GM12864 (cell line): Measurements from ENCODE around the gene AFF4.
A peak's percentile ranks its signal among the peaks of the same experiment; 100 is the strongest.
"Not testable (repeated sequence)": the region's sequence is repeated elsewhere in the genome, so short reads cannot be mapped to it uniquely, and the experiment has no call there.

Source experiments
- DNase-seq: peaks from one replicate; pipeline ENCODE4 v3.0.0-alpha.2; 2011; ENCODE audit warnings: low read depth
- H3K4me3 ChIP-seq: 2 replicates; pipeline ENCODE4 v1.5.1; 2011; ENCODE audit warnings: mild to moderate bottlenecking, low read depth, low read length, control low read depth
- TF ChIP-seq, protein P1 (sequence below): IDR thresholded peaks from 2 replicates; pipeline ENCODE4 v1.5.1; 2011; ENCODE audit warnings: low read depth, mild to moderate bottlenecking, moderate library complexity, low read length, control low read depth, inconsistent platforms; ENCODE audit errors: missing control alignments

AFF4 gene

DNA sequence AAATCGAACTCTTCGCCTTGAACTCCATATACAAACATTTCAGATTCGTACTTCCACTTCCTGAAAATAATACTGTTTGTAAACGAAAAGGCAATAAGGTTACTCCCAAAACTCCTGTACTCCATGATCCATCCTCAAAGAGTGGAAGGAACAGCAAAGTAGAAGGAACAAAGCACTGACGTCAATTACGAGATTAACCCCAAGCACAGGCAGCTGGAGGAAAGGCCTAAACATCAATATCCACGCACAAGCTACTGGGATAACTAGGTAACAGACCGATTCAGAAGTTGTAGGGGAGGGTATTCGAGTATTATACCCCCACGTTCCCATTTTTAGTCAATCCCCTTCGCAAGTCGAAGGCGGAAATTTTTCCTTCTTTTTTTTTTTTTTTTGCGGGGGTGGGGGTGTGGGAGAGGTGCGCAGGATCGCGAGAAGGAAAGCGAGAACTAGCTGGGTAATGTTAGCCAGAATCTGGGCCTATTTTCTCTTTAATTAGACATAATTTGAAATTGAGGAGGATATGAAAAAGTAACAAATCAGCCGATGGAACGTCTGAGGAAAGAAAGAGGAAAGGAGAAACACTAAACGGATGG, 909 bp downstream of the AFF4 start:
- TF ChIP-seq, protein P1, sequence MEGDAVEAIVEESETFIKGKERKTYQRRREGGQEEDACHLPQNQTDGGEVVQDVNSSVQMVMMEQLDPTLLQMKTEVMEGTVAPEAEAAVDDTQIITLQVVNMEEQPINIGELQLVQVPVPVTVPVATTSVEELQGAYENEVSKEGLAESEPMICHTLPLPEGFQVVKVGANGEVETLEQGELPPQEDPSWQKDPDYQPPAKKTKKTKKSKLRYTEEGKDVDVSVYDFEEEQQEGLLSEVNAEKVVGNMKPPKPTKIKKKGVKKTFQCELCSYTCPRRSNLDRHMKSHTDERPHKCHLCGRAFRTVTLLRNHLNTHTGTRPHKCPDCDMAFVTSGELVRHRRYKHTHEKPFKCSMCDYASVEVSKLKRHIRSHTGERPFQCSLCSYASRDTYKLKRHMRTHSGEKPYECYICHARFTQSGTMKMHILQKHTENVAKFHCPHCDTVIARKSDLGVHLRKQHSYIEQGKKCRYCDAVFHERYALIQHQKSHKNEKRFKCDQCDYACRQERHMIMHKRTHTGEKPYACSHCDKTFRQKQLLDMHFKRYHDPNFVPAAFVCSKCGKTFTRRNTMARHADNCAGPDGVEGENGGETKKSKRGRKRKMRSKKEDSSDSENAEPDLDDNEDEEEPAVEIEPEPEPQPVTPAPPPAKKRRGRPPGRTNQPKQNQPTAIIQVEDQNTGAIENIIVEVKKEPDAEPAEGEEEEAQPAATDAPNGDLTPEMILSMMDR, result no peak
- H3K4me3 ChIP-seq, result peak overlapping the region; percentile 77
- no peak for DNase-seq

DNA sequence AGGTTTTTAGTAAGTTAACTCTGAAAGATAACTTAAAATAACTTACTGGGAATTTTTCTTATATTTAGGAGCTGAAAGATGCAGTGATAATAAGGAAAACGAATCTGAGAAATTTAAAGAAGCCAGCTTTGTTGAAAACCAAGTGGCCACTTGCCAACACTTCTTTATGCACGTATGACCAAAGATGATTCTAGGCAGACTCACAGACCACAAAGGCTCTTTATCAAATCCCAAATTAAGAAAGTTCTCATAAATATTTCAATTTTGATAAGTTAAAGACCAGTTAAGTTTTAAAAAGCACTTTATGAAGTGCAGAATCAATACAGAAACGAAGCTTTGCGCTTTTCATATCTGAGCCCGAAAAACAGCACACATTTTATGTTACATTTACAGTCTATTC, 1.5 kb downstream of the AFF4 start:
- TF ChIP-seq, protein P1, result no peak
- H3K4me3 ChIP-seq, result peak overlapping the region; percentile 77
- DNase-seq, result no peak

DNA sequence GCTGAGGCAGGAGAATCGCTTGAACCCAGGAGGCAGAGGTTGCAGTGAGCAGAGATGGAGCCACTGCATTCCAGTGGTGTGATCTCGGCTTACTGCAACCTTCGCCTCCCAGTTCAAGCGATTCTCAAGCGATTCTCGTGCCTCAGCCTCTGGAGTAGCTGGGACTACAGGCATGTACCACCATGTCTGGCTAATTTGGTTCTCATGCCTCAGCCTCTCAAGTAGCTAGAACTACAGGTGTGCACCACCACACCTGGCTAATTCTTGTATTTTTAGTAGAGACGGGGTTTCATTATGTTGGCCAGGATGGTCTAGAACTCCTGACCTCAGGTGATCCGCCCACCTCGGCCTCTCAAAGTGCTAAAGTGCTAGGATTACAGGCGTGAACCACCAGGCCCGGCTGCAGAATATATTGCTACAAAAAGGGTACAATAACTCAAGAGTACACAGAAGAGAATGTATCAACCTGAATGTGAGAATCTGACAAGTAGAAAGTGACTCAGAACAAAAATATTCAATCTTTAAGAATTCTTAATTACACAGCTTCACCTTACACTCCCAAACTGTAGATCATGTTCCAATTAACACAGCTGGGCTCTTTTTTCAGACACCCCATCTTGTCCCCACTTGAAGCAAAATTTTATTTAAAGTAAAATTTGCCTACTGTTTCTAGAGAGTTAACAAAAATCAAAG, 2.2 kb downstream of the AFF4 start:
- not testable (repeated sequence) for DNase-seq
- H3K4me3 ChIP-seq, result peak overlapping the region; percentile 77; the same call in 1 of the 2 replicates

DNA sequence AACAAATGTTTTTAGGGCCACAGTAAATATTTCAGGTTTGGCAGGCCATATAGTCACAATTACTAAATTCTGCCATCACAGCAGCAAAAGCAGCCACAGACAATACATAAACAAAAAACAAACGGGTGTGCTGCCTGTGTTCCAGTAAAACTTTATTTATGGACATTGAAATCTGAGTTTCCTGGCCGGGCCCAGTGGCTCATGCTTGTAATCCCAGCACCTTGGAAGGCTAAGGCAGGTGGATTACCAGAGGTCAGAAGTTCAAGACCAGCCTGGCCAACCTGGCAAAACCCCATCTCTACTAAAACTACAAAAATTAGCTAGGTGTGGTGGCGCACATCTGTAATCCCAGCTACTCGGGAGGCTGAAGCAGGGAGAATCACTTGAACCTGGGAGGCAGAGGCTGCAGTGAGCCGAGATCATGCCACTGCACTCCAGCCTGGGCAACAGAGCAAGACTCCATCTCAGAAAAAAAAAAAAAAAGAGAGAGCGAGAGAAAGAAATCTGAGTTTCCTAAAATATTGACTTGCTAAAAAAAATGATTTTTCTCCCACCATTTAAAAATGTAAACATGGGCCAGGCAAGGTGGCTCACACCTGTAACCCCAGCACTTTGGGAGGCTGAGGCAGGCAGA, 7.2 kb downstream of the AFF4 start:
- not testable (repeated sequence) for H3K4me3 ChIP-seq

DNA sequence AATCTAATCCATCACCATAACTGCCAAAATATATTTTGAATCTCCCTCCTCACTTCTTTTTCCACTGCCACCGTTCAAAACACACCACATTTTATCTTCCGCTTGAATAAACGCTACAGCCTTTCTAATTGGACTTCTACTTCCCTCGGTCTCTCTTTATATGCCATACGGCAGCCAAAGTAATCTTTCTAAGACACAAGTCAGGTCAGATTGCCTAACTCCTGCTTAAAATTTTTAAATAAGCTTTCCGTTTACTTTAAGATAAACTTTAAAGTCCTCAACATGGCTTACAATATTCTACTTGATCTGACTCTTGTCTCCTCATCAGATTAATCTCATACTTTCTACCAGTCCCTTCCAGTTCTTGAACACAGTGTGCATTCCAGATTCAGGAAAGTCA, 9.7 kb downstream of the AFF4 start:
- TF ChIP-seq, protein P1, result no peak
- no peak overlapping the region for H3K4me3 ChIP-seq
- DNase-seq, result no peak

More for the DNA sequence above, 7.2 kb downstream of the AFF4 start:
- not testable (repeated sequence) for DNase-seq

DNA sequence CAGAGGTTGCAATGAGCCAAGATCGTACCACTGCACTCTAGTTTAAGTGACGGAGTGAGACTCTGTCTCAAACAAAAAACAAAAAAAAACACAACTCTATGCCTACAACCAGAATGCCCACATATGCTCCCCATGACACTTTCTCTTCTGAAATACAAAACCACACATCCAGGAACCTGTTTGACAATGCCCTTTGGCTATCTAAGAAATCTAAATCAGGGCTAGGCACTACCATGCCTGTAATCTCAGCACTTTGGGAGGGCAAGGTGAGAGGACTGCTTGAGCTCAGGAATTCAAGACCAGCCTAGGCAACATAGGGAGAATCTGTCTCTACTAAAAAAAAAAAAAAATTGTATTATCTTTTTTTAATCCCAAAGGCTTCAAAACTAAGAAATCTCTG, 10.6 kb downstream of the AFF4 start:
- no peak for DNase-seq
- TF ChIP-seq, protein P1, result no peak
- H3K4me3 ChIP-seq, result no peak overlapping the region

DNA sequence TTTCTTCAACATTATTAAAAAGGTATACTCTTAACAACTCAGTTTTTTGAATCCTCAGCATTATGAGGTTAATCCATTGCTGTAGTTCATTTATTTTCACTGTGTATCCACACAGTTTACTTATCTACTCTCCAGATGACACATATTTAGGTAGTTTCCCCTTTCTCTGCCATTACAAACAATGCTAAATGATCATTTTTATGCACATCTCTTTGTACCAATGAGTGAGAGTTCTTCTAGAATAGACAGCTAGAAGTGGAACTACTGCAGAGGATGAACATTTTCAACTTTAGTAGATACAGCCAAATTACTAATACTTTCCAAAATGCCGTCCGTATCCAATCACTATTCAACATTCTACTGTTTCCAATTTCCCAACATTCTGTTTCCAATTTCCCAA, 11.5 kb downstream of the AFF4 start:
- DNase-seq, result no peak
- TF ChIP-seq, protein P1, result no peak
- H3K4me3 ChIP-seq, result no peak overlapping the region

DNA sequence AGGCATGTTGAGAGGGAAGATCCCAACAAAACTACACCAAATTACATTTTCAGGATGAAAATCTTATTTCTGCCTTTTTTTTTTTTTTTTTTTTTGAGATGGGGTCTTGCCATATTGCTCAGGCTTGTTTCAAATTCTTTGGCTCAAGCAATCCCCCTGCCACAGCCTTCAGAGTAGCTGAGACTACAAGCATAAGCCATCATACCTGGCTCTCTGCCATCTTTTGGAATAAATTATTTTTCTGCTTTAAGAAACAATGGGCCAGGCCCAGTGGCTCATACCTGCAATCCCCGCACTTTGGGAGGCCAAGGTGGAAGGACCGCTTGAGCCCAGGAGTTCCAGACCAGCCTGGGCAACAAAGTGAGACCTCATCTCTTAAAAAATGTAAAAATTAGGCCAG, 14.3 kb downstream of the AFF4 start:
- TF ChIP-seq, protein P1, result no peak
- H3K4me3 ChIP-seq, result no peak overlapping the region
- DNase-seq, result no peak
